Osteoblast (primary cell): Measurements from ENCODE around the gene WIPF1. TPM values are rescaled to one million over a fixed set of nuclear protein-coding genes. Genes with fewer than 3 reads are reported as not detected.

Experiments used
- DNase-seq: peaks from one replicate; pipeline ENCODE4 v3.0.0; 2011; ENCODE audit warnings: low spot score, mixed read lengths; ENCODE audit not compliant: insufficient read length; ENCODE audit errors: missing footprints
- H2AFZ ChIP-seq: 2 replicates; pipeline ENCODE4 v1.6.0; 2011; ENCODE audit warnings: mild to moderate bottlenecking, low read length
- H3K27ac ChIP-seq: 2 replicates; pipeline ENCODE4 v1.5.1; 2011; ENCODE audit warnings: mild to moderate bottlenecking, low read depth, low read length, moderate library complexity
- H3K27me3 ChIP-seq: 2 replicates; pipeline ENCODE4 v1.6.0; 2012; ENCODE audit warnings: mild to moderate bottlenecking, control low read depth, inconsistent platforms, low read length, moderate library complexity; ENCODE audit not compliant: insufficient read depth
- H3K36me3 ChIP-seq: 2 replicates; pipeline ENCODE4 v1.5.1; 2011; ENCODE audit warnings: mild to moderate bottlenecking, low read length, control low read depth, moderate library complexity; ENCODE audit not compliant: insufficient read depth
- H3K4me1 ChIP-seq: 2 replicates; pipeline ENCODE4 v1.5.1; 2011; ENCODE audit warnings: mild to moderate bottlenecking, low read length, control low read depth, moderate library complexity; ENCODE audit not compliant: insufficient read depth
- H3K4me2 ChIP-seq: 2 replicates; pipeline ENCODE4 v1.6.0; 2011; ENCODE audit warnings: mild to moderate bottlenecking, low read length; ENCODE audit not compliant: insufficient read depth
- H3K4me3 ChIP-seq: fragments of 200-600 bp; sonication (generic); 3 replicates; pipeline ENCODE4 v1.5.1; 2012; ENCODE audit warnings: mild to moderate bottlenecking, low read length, inconsistent platforms; ENCODE audit not compliant: insufficient read depth
- H3K79me2 ChIP-seq: 2 replicates; pipeline ENCODE4 v1.6.0; 2012; ENCODE audit warnings: mild to moderate bottlenecking, low read length, control low read depth, inconsistent platforms; ENCODE audit not compliant: insufficient read depth
- H3K9me3 ChIP-seq: 2 replicates; pipeline ENCODE4 v1.5.1; 2011; ENCODE audit warnings: low read depth, low read length, control low read depth
- H4K20me1 ChIP-seq: 2 replicates; pipeline ENCODE4 v1.6.0; 2012; ENCODE audit warnings: mild to moderate bottlenecking, low read length, control low read depth; ENCODE audit not compliant: insufficient read depth
- total RNA-seq: library from RNA; depleted of rRNA; stranded (reverse); fragments of >200 nt; gene quantifications from 2 replicates; pipeline ENCODE4 v1.2.3, GENCODE V29; 2012
- TF ChIP-seq, protein P1 (sequence below): IDR thresholded peaks from 2 replicates; pipeline ENCODE4 v1.5.1; 2011; ENCODE audit warnings: mild to moderate bottlenecking, low read depth, low read length, moderate library complexity; ENCODE audit errors: extremely low read depth

WIPF1 gene
- total RNA-seq, 1 donor, result 17.7 TPM

GRCh38 chr2:174611854-174612253 lies 14.2 kb upstream of the WIPF1 start:
- H3K4me2 ChIP-seq, result no peak overlapping the region
- H3K4me3 ChIP-seq, result no peak overlapping the region
- peaks cover 6% of the 10 kb centered on the region for H3K79me2 ChIP-seq
- no peaks in the 10 kb centered on the region for H3K27me3 ChIP-seq
- no peaks in the 10 kb centered on the region for H3K36me3 ChIP-seq
- no peak for DNase-seq
- peaks cover 53% of the 10 kb centered on the region for H3K4me1 ChIP-seq
- no peak overlapping the region for H3K27ac ChIP-seq
- TF ChIP-seq, protein P1, sequence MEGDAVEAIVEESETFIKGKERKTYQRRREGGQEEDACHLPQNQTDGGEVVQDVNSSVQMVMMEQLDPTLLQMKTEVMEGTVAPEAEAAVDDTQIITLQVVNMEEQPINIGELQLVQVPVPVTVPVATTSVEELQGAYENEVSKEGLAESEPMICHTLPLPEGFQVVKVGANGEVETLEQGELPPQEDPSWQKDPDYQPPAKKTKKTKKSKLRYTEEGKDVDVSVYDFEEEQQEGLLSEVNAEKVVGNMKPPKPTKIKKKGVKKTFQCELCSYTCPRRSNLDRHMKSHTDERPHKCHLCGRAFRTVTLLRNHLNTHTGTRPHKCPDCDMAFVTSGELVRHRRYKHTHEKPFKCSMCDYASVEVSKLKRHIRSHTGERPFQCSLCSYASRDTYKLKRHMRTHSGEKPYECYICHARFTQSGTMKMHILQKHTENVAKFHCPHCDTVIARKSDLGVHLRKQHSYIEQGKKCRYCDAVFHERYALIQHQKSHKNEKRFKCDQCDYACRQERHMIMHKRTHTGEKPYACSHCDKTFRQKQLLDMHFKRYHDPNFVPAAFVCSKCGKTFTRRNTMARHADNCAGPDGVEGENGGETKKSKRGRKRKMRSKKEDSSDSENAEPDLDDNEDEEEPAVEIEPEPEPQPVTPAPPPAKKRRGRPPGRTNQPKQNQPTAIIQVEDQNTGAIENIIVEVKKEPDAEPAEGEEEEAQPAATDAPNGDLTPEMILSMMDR, result no peak
- H3K9me3 ChIP-seq, result no peaks in the 10 kb centered on the region
- H4K20me1 ChIP-seq, result no peaks in the 10 kb centered on the region
- H2AFZ ChIP-seq, result no peak overlapping the region

GRCh38 chr2:174611006-174611405 lies 13.4 kb upstream of the WIPF1 start:
- Histone ChIP-seq H3K4me2 (peak overlapping the region; percentile 56), H4K20me1 (no peaks in the 10 kb centered on the region), H3K9me3 (no peaks in the 10 kb centered on the region), H3K79me2 (peaks cover 6% of the 10 kb centered on the region), H3K27ac (peak overlapping the region; percentile 76), H3K4me1 (peaks cover 53% of the 10 kb centered on the region), H3K4me3 (no peak overlapping the region), H2AFZ (peak overlapping the region; percentile 1), H3K27me3 (no peaks in the 10 kb centered on the region), H3K36me3 (no peaks in the 10 kb centered on the region)
- TF ChIP-seq, protein P1, result no peak
- no peak for DNase-seq

GRCh38 chr2:174610243-174610995 lies 12.8 kb upstream of the WIPF1 start:
- no peak for DNase-seq
- TF ChIP-seq, protein P1, result no peak
- peaks cover 53% of the 10 kb centered on the region for H3K4me1 ChIP-seq
- no peaks in the 10 kb centered on the region for H3K27me3 ChIP-seq
- peak overlapping the region; percentile 76 for H3K27ac ChIP-seq
- no peaks in the 10 kb centered on the region for H4K20me1 ChIP-seq
- H3K79me2 ChIP-seq, result peaks cover 6% of the 10 kb centered on the region
- H3K4me2 ChIP-seq, result peak overlapping the region; percentile 56
- peak overlapping the region; percentile 52 for H2AFZ ChIP-seq
- no peak overlapping the region for H3K4me3 ChIP-seq
- no peaks in the 10 kb centered on the region for H3K9me3 ChIP-seq
- no peaks in the 10 kb centered on the region for H3K36me3 ChIP-seq

GRCh38 chr2:174609261-174609660 lies 11.7 kb upstream of the WIPF1 start:
- H3K27me3 ChIP-seq, result no peaks in the 10 kb centered on the region
- no peaks in the 10 kb centered on the region for H3K36me3 ChIP-seq
- peaks cover 6% of the 10 kb centered on the region for H3K79me2 ChIP-seq
- H4K20me1 ChIP-seq, result no peaks in the 10 kb centered on the region
- peak overlapping the region; percentile 76 for H3K27ac ChIP-seq
- no peaks in the 10 kb centered on the region for H3K9me3 ChIP-seq
- no peak overlapping the region for H3K4me3 ChIP-seq
- no peak overlapping the region for H2AFZ ChIP-seq
- DNase-seq, result no peak
- no peak overlapping the region for H3K4me2 ChIP-seq
- H3K4me1 ChIP-seq, result peaks cover 41% of the 10 kb centered on the region
- TF ChIP-seq, protein P1, result no peak
